GM19328 (cell line): Measurements from ENCODE around the gene DSG2.
"Not testable (repeated sequence)": the region's sequence is repeated elsewhere in the genome, so short reads cannot be mapped to it uniquely, and the experiment has no call there.

ENCODE experiments used
- ATAC-seq: cut with Tn5 transposase; IDR thresholded peaks from one replicate; pipeline ENCODE4 v1.9.1; 2021; ENCODE audit warnings: mild to moderate bottlenecking, moderate library complexity; ENCODE audit not compliant: unreplicated experiment

Gene DSG2

GRCh38 chr18:31497836-31498573 is at the start of gene DSG2:
TSS of gene DSG2 (plus strand) at chr18:31498177. CDS start at chr18:31498252, 75 bp downstream.
- ATAC-seq: peak; percentile 41

GRCh38 chr18:31450409-31450808 is 47.6 kb upstream of the DSG2 start:
- no peak for ATAC-seq

DNA sequence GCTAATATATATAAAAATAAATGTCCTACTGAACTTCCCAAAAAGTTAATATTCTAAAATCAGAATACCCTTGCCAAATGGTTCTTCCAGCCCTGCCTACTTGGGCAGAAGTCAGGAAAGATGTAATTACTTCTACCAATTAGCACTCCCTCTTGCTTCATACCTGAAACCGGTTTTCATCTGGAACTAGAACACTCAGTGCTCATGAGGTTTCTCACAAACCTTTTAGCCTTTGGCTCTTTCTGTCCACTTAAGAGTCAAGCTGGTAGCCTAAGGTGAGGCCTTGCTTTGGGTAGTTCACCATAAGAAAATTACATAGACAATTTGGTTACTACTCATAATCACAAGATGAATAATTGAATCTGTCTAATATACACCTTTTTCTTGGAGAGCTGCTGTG is 46.4 kb upstream of the DSG2 start:
- ATAC-seq: no peak

- no peak for ATAC-seq
Measured at GRCh38 chr18:31454066-31454708, 43.8 kb upstream of the DSG2 start.

DNA sequence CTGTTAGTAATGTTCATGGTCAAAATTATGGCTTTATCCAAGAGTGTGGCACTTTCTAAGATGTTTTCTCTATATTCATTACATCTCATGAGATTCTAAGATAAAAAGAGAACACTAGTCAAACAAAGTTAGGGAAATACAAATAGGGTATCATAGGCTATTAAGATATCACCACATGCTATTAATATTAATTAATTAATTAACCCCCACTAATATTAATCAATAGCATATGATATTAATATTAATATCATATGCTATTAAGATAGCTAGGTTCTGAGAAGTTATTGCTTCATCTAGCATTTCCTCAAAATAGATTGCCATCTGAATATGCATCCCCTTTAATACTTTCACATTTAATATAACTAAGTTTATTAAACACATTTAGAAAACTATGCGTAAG is 28.3 kb upstream of the DSG2 start:
- no peak for ATAC-seq

DNA sequence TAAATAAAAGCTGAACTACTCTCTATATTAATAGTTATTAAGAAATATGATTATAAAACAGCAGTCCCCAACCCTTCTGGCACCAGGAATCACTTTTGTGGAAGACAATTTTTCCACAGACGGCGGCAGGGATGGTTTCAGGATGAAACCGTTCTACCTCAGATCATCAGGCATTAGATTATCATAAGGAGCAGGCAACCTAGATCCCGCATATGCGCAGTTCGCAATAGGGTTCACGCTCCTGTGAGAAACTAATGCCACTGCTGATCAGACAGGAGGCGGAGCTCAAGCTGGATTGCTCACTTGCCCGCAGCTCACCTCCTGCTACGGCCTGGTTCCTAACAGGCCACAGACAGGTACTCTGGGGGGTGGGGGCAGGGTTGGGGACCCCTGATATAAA is 19.3 kb upstream of the DSG2 start:
- ATAC-seq: no peak

- no peak for ATAC-seq
Measured at GRCh38 chr18:31482051-31482450, 15.9 kb upstream of the DSG2 start.

DNA sequence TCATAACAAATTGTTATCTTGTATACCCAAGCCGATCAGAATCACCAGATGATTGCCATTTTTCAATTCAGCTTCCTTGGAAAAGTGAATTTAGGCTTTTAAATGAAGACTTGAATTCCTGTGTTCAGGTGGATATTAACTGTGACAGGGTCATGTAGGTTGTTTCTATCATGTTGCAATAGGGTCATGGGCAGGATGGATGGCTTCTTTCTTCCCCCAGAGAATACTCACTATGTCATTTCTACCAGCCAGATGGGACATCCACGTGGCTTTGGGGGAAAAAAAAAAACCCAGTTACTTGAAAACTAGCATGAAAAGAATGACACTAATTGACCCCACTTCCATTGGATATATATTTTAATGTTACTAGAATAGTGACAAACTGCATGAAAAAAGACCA is 14.6 kb upstream of the DSG2 start:
- no peak for ATAC-seq

DNA sequence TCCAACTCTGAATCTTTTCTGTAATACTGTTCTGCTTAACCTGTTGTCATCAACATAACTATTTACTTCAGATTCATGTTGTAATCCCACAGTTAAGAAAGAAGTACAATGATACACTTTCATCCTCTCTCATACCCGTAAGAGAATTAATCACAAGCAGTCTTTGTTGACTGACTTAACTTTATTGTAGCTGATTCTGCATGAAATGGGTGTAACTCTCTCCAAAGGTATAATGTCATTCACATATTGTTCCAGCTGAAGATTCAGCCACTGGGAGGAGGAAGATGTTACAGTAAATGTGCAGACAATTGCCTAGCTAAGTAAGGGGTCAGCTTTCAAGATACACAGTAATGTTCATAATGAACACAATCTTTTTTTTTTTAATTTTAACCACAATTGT is 13.5 kb upstream of the DSG2 start:
- no peak for ATAC-seq

GRCh38 chr18:31486165-31486564 is 11.8 kb upstream of the DSG2 start:
- no peak for ATAC-seq

- no peak for ATAC-seq
Measured at GRCh38 chr18:31487246-31488015, 10.5 kb upstream of the DSG2 start.

DNA sequence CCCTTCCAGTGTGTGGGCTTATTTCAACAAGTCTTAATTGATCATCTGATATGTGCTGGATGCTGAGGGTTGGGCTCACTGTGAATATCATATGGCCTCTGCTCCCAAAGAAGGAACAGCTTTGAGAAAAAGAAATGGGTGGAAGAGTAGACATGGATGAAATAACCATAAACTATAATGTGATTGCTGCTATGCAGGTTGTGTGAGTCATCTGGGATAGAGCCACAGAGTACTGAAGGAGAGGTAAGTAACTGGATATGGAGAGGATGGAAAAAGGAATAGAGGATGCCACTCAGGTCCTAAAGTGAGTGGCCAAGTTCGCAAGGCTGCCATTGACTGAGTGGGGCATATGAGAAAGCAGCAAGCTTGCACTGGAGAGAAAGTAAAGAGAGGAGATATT is 8.7 kb upstream of the DSG2 start:
- ATAC-seq: no peak

- peak; percentile 59 for ATAC-seq
Measured at GRCh38 chr18:31490387-31490786, 7.6 kb upstream of the DSG2 start.

DNA sequence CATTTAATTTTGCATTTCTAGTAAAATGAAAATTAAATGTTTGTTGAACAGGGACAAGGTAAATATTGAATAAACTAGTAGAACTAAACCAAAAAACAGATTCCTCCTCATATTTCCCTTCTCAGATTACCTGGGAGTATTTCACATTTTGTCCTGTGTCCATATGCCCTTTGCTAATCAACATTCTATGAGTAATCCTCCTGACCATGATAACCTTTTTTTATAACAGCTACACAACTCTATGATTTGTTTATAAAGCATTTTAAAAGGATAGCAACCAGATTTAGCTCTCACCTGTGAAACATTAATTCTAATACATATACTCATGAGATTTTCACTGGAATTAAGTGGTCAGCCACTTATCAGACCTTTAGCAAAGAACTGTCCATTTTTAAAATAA is 7.1 kb upstream of the DSG2 start:
- ATAC-seq: no peak

- ATAC-seq: no peak
Measured at GRCh38 chr18:31491586-31491985, 6.4 kb upstream of the DSG2 start.

DNA sequence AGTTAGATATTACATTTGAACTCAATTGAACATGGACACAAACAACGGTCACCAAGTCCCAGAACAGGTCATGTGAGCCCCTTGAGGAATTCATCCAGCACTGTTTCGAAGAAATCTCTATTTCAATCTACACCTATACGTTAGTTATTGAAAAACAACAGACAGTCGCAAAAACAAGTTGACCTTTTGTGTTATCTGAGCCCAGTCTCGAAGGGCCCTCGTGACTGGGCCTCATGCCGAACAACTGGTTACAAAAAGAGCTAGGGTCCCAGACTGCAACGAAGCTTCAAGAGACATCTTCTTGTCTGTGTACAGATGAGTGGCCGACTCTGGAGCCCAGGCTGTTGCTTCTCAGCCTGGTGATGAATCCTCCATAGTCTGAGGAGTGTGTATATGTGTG is 5.3 kb upstream of the DSG2 start:
- ATAC-seq: no peak

DNA sequence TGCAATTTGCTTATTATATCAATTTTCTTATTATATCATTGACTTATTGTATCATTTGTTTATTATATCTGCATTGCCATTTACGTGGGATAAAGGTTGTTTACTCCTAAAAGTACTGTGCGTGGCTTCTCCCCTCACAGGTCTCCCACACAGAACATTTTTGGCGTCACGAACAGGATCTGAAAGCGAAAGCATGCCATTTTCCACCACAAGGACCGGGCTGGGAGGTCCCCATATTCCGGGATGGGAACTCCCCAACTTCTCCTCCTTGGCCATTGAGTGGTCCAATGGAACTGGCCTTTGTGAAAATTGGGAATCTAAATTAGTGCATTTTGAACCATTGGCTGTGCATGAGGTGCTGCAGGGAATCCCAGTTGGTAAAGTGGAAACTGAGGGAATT is 4.8 kb upstream of the DSG2 start:
- ATAC-seq: no peak

- ATAC-seq: no peak
Measured at GRCh38 chr18:31493941-31494340, 4.0 kb upstream of the DSG2 start.

DNA sequence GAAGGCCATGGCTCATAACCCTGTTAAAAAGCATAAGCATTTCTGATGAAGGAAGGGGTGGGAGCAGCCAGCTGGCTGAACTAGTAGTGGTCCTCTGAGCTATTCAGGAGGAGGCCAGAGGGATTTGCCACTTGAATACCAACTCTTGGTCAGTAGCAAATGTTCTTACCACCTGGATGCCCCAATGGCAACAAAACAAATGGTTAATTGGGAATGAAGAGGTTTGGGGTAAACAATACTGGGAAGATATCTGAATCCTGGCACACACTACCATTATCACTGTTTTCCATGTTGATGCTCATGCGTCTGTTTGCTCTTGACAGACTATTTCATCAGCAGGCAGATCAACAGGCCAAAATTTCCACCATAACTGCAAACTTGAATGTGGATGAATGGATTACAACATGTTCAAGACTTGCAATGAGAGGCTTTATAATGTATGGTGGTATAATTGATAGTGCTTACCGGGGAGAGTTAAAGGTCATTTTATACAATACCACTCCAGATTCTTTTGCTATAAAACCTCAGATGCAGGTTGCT is 3.2 kb upstream of the DSG2 start:
- ATAC-seq: not testable (repeated sequence)

DNA sequence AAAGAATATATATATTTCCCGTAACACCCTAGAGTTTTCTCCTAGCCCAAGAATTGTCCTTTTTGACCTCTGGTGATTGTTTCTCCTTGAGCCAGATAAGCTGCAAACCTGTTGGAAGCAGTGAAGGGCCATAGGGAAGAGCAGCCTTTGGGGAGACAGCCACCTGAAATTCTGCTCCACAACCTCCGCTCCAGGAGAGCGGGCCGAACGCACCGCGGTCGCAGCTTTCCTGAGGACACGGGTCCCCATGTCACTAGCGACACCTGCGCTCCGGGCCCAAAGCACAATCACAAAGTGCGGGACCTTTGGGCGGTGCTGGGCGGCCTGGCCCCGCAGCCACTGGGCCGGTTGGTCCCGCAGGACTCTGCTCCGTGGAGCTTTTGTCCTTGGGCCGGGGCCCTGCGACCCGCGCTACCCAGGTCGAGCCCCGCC is 557 bp upstream of the DSG2 start:
- no peak for ATAC-seq
